HepG2 (cell line): ENCODE measurements around the gene PCSK2. TPM values are rescaled to one million over a fixed set of nuclear protein-coding genes. Genes with fewer than 3 reads are reported as not detected.

Experiments
- ARNTL ChIP-seq: sonication (generic); formaldehyde crosslinking; IDR thresholded peaks from 2 replicates; pipeline ENCODE4 v1.4.0; 2020; ENCODE audit warnings: mild to moderate bottlenecking, missing genetic modification reagents
- CENPT ChIP-seq: sonication (generic); formaldehyde crosslinking; IDR thresholded peaks from 2 replicates; pipeline ENCODE4 v1.8.0; 2022; ENCODE audit warnings: low read depth, mild to moderate bottlenecking, moderate library complexity, missing genetic modification reagents
- FOXA1 ChIP-seq, 2 experiments: fragments of 450-650 bp in 1 of 2; sonication (generic) in 1 of 2; formaldehyde crosslinking in 1 of 2; IDR thresholded peaks; 2 replicates each; pipeline versions ENCODE4 v1.4.0 to v1.6.1; 2016 to 2020; ENCODE audit warnings: missing genetic modification reagents in 1 of 2
- FOXP1 ChIP-seq, 2 experiments: fragments of 450-650 bp in 1 of 2; IDR thresholded peaks; 2 replicates each; pipeline ENCODE4 v1.6.1; 2017 to 2018; ENCODE audit warnings: antibody characterized with exemption in 1 of 2
- IKZF5 ChIP-seq: IDR thresholded peaks from 2 replicates; pipeline ENCODE4 v1.6.1; 2018; ENCODE audit warnings: missing genetic modification reagents, mild to moderate bottlenecking, missing compliant biosample characterization
- JDP2 ChIP-seq: sonication (generic); formaldehyde crosslinking; IDR thresholded peaks from 2 replicates; pipeline ENCODE4 v1.8.1; 2022; ENCODE audit warnings: missing genetic modification reagents, borderline replicate concordance
- KAT8 ChIP-seq: IDR thresholded peaks from 2 replicates; pipeline ENCODE4 v1.6.1; 2016; ENCODE audit warnings: missing genetic modification reagents, missing compliant biosample characterization
- KLF13 ChIP-seq: sonication (generic); formaldehyde crosslinking; IDR thresholded peaks from 2 replicates; pipeline ENCODE4 v1.4.0; 2020; ENCODE audit warnings: mild to moderate bottlenecking, missing genetic modification reagents
- MBNL3 ChIP-seq: fragments of 250-450 bp; sonication (Bioruptor Pico); conservative IDR thresholded peaks from 2 replicates; pipeline ENCODE4 v1.8.0; 2022; ENCODE audit warnings: mild to moderate bottlenecking, inconsistent platforms
- MTF1 ChIP-seq: sonication (generic); formaldehyde crosslinking; IDR thresholded peaks from 2 replicates; pipeline ENCODE4 v1.5.0; 2020; ENCODE audit warnings: missing genetic modification reagents
- NFKBIZ ChIP-seq: IDR thresholded peaks from 2 replicates; pipeline ENCODE4 v1.6.1; 2018; ENCODE audit warnings: missing genetic modification reagents, missing compliant biosample characterization
- SALL2 ChIP-seq: sonication (generic); formaldehyde crosslinking; IDR thresholded peaks from 2 replicates; pipeline ENCODE4 v1.8.1; 2023; ENCODE audit warnings: mild to moderate bottlenecking, missing genetic modification reagents, inconsistent platforms
- SUZ12 ChIP-seq: fragments of 150-350 bp; IDR thresholded peaks from 2 replicates; pipeline ENCODE4 v1.6.1; 2014; ENCODE audit warnings: low read depth, low read length
- TCF7L2 ChIP-seq: IDR thresholded peaks from 2 replicates; pipeline ENCODE4 v1.6.1; 2011; ENCODE audit warnings: mild to moderate bottlenecking, low read depth, low read length, moderate library complexity
- TRIM24 ChIP-seq: sonication (generic); formaldehyde crosslinking; IDR thresholded peaks from 2 replicates; pipeline ENCODE4 v1.8.0; 2022; ENCODE audit warnings: mild to moderate bottlenecking, missing genetic modification reagents
- WIZ ChIP-seq: sonication (generic); formaldehyde crosslinking; IDR thresholded peaks from 2 replicates; pipeline ENCODE4 v1.5.1; 2020; ENCODE audit warnings: mild to moderate bottlenecking, missing genetic modification reagents
- ZBTB20 ChIP-seq: sonication (generic); formaldehyde crosslinking; IDR thresholded peaks from 2 replicates; pipeline ENCODE4 v1.8.1; 2023; ENCODE audit warnings: missing genetic modification reagents, low read depth, mild to moderate bottlenecking, borderline replicate concordance
- ZKSCAN8 ChIP-seq: IDR thresholded peaks from 2 replicates; pipeline ENCODE4 v1.6.1; 2016; ENCODE audit warnings: borderline replicate concordance, missing genetic modification reagents, missing compliant biosample characterization
- ZNF136 ChIP-seq: sonication (generic); formaldehyde crosslinking; IDR thresholded peaks from 2 replicates; pipeline ENCODE4 v1.8.1; 2022; ENCODE audit warnings: low read depth, mild to moderate bottlenecking, moderate library complexity, missing genetic modification reagents
- ZNF256 ChIP-seq: sonication (generic); formaldehyde crosslinking; conservative IDR thresholded peaks from 2 replicates; pipeline ENCODE4 v1.4.0; 2020; ENCODE audit warnings: missing genetic modification reagents
- ZNF33B ChIP-seq: sonication (generic); formaldehyde crosslinking; IDR thresholded peaks from 2 replicates; pipeline ENCODE4 v1.5.1; 2020; ENCODE audit warnings: mild to moderate bottlenecking, missing genetic modification reagents
- ZNF367 ChIP-seq: sonication (generic); formaldehyde crosslinking; IDR thresholded peaks from 2 replicates; pipeline ENCODE4 v1.4.0; 2020; ENCODE audit warnings: missing genetic modification reagents, borderline replicate concordance
- ZNF580 ChIP-seq: IDR thresholded peaks from 2 replicates; pipeline ENCODE4 v1.6.1; 2016; ENCODE audit warnings: low read depth, borderline replicate concordance
- ZNF589 ChIP-seq: sonication (generic); formaldehyde crosslinking; conservative IDR thresholded peaks from 2 replicates; pipeline ENCODE4 v1.8.0; 2022; ENCODE audit warnings: mild to moderate bottlenecking, moderate library complexity, missing genetic modification reagents
- ZNF607 ChIP-seq: sonication (generic); formaldehyde crosslinking; IDR thresholded peaks from 2 replicates; pipeline ENCODE4 v1.5.1; 2020; ENCODE audit warnings: missing genetic modification reagents, mild to moderate bottlenecking, borderline replicate concordance
- ZNF775 ChIP-seq: sonication (generic); formaldehyde crosslinking; IDR thresholded peaks from 2 replicates; pipeline ENCODE4 v1.4.0; 2020; ENCODE audit warnings: missing genetic modification reagents, mild to moderate bottlenecking, moderate library complexity, borderline replicate concordance
- ZSCAN25 ChIP-seq: sonication (generic); formaldehyde crosslinking; IDR thresholded peaks from 2 replicates; pipeline ENCODE4 v1.8.0; 2022; ENCODE audit warnings: mild to moderate bottlenecking, missing genetic modification reagents
- polyA plus RNA-seq, 8 experiments: library from polyadenylated mRNA; depleted of rRNA in 3 of 8; stranded (reverse) in 7 of 8; unstranded in 1 of 8; fragments of >200 nt; fragmentation: Illumina TruSeq in 4 of 8; extraction: Trizol in 4 of 8; gene quantifications; 2 replicates each; pipeline versions ENCODE4 v1.2.1 to v1.2.3, GENCODE V29; 2011 to 2016; ENCODE audit warnings: low read depth in 4 of 8, missing spikeins in 1 of 8, mixed read lengths in 1 of 8; ENCODE audit not compliant: insufficient read depth in 1 of 8
- total RNA-seq, 5 experiments: library from RNA; depleted of rRNA; stranded (reverse); fragments of >200 nt; fragmentation: Illumina TruSeq; extraction: Trizol; gene quantifications; 2 replicates each; pipeline ENCODE4 v1.2.3, GENCODE V29; 2016; ENCODE audit warnings: low read depth in 1 of 5
- TF ChIP-seq, protein P1 (sequence below): sonication (generic); formaldehyde crosslinking; IDR thresholded peaks from 2 replicates; pipeline ENCODE4 v1.4.0; 2020; ENCODE audit warnings: mild to moderate bottlenecking, missing genetic modification reagents

The PCSK2 gene
- total and polyA plus RNA-seq, 2 of the 13 experiments (the other 11 are each of a cell fraction or from before 2014, with no cell fraction given), result not detected

DNA sequence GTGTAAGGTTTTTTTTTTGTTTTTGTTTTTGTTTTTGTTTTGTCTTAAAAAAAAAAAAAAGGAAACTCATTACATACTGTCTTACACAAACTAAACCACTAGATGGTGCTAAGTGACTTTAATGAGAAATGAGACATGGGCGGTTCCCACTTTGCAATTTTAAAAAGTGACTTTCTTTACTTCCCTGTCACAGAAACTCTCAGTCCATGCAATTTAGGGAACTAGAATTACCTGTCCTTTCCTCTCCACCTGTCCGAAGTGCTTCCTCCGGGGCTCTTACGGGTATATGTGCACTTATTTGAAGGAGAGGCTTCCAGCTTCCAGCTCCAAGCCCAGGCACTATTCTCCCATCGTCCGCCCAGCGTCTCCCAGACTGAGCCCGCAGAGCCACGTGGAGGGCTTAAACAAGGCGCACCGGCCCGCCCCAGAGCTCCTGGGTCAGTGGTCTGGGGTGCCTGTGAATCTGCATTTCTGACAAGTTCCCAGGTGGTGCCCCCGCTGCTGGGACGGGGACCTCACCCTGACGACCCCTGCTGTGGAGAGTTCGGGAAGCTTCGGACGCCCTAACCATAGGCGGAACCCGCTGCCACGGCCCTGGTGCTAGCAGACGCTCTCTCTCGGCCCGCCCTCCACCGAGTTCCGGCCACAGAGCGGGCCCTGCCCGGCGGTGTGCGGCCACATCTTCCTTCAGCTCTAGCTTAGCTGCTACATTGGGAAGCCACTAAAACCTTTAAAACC is 278.2 kb downstream of the PCSK2 start (continued):
- TF ChIP-seq NFKBIZ (CRISPR knock-in tag) (peak; percentile 63; the same call in 1 of the 2 replicates), JDP2 (CRISPR knock-in tag) (no peak), WIZ (no peak), MTF1 (CRISPR knock-in tag) (no peak), ZNF607 (CRISPR knock-in tag) (peak; percentile 65; the same call in 1 of the 2 replicates), TRIM24 (CRISPR knock-in tag) (no peak), ZKSCAN8 (CRISPR knock-in tag) (no peak), KAT8 (CRISPR knock-in tag) (0 out of 2 replicates have a peak, but pooled peaks have one; percentile 7), SALL2 (no peak), ZBTB20 (CRISPR knock-in tag) (0 out of 2 replicates have a peak, but pooled peaks have one; percentile 62), ZNF589 (no peak), ZNF256 (CRISPR knock-in tag) (0 out of 2 replicates have a peak, but pooled peaks have one; percentile 36), ZNF775 (CRISPR knock-in tag) (0 out of 2 replicates have a peak, but pooled peaks have one; percentile 37), TCF7L2 (no peak), ZNF136 (CRISPR knock-in tag) (no peak), IKZF5 (CRISPR knock-in tag) (0 out of 2 replicates have a peak, but pooled peaks have one; percentile 71), FOXP1 (IDR thresholded peaks at IDR 0.05) (peak; percentile 97), FOXP1 (CRISPR knock-in tag; IDR thresholded peaks at IDR 0.05) (peak; percentile 78; the same call in 1 of the 2 replicates), SUZ12 (no peak), ZNF33B (CRISPR knock-in tag) (peak; percentile 57; the same call in 1 of the 2 replicates), ZNF580 (CRISPR knock-in tag) (no peak; the same call in 1 of the 2 replicates), MBNL3 (CRISPR knock-in tag) (no peak), FOXA1 (IDR thresholded peaks at IDR 0.05) (no peak), FOXA1 (CRISPR knock-in tag; IDR thresholded peaks at IDR 0.05) (no peak), KLF13 (CRISPR knock-in tag) (no peak), ARNTL (CRISPR knock-in tag) (peak; percentile 37; the same call in 1 of the 2 replicates), ZSCAN25 (no peak), ZNF367 (CRISPR knock-in tag) (no peak), CENPT (CRISPR knock-in tag) (no peak)
- TF ChIP-seq, protein P1, sequence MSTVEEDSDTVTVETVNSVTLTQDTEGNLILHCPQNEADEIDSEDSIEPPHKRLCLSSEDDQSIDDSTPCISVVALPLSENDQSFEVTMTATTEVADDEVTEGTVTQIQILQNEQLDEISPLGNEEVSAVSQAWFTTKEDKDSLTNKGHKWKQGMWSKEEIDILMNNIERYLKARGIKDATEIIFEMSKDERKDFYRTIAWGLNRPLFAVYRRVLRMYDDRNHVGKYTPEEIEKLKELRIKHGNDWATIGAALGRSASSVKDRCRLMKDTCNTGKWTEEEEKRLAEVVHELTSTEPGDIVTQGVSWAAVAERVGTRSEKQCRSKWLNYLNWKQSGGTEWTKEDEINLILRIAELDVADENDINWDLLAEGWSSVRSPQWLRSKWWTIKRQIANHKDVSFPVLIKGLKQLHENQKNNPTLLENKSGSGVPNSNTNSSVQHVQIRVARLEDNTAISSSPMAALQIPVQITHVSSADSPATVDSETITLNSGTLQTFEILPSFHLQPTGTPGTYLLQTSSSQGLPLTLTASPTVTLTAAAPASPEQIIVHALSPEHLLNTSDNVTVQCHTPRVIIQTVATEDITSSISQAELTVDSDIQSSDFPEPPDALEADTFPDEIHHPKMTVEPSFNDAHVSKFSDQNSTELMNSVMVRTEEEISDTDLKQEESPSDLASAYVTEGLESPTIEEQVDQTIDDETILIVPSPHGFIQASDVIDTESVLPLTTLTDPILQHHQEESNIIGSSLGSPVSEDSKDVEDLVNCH, result peak; percentile 72; the same call in 1 of the 2 replicates
